Progenitor cell of endocrine pancreas (in vitro differentiated cells): ENCODE results near the gene SCNN1B. TPM values are rescaled to one million over a fixed set of nuclear protein-coding genes. Genes with fewer than 3 reads are reported as not detected.

Experiments used
- DNase-seq: peaks from one replicate; pipeline ENCODE4 v3.0.0; 2021; ENCODE audit warnings: low spot score; ENCODE audit not compliant: unreplicated experiment
- H3K27ac Mint-ChIP-seq: 2 replicates; pipeline ENCODE4 v1.8.0; 2021; ENCODE audit warnings: mild to moderate bottlenecking, moderate library complexity, mixed read lengths
- H3K27me3 Mint-ChIP-seq: 2 replicates; pipeline ENCODE4 v1.8.0; 2021; ENCODE audit warnings: mixed read lengths
- H3K36me3 Mint-ChIP-seq: 2 replicates; pipeline ENCODE4 v1.8.0; 2022; ENCODE audit warnings: mixed read lengths; ENCODE audit not compliant: insufficient read depth
- H3K4me1 Mint-ChIP-seq: 2 replicates; pipeline ENCODE4 v1.8.0; 2021; ENCODE audit warnings: low read depth, mixed read lengths
- H3K4me3 Mint-ChIP-seq: 2 replicates; pipeline ENCODE4 v1.8.0; 2021; ENCODE audit warnings: low read depth, mild to moderate bottlenecking, moderate library complexity, mixed read lengths
- H3K9me3 Mint-ChIP-seq: 2 replicates; pipeline ENCODE4 v1.8.0; 2021; ENCODE audit warnings: low read depth, mixed read lengths
- total RNA-seq: library from RNA; stranded (reverse); gene quantifications from 2 replicates; pipeline ENCODE4 v1.2.1, GENCODE V29; 2021
- TF ChIP-seq, protein P1 (sequence below): fragments of 200-600 bp; sonication (generic); IDR thresholded peaks from one replicate; pipeline ENCODE4 v1.5.0; 2021; ENCODE audit warnings: antibody characterized with exemption, mild to moderate bottlenecking; ENCODE audit not compliant: unreplicated experiment

The SCNN1B gene
- total RNA-seq, 1 donor from 2014 or later, result not detected

DNA sequence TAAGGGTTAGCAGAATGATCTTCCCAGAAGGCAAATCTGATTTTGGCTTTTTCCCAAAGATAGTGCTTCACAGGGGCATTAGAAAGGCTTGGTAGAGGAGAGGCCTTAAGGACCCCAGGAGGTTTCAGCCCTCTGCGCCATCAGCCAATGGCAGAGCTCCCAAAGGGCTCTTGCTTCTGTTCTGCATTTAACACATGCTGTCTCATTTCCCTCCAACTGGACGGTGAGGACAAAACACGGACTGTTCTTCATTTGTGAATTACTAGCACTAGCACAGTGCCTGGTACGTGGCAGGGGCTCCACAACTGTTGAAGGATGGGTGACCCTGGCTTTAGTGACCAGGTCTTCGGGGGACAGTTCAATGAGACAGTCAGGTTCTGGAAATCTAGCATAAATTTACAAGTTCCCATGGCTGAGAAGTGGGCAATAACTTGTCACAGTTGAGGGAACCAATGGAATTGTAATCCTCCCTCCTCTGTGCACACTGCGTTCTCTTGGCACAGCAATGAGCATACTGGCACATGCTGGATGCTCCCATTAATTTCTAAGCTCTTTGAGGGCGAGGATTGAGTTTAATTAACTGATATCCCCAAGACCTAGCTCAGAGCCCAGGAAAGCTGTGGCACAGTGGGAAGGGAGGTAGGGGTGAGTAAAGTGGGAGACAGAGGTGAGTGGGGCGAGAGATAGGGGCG lies 105.5 kb downstream of the SCNN1B start:
- H3K27me3 Mint-ChIP-seq, result no peaks in the 10 kb centered on the region
- H3K4me3 Mint-ChIP-seq, result no peak overlapping the region
- no peak for DNase-seq
- H3K9me3 Mint-ChIP-seq, result no peaks in the 10 kb centered on the region
- H3K27ac Mint-ChIP-seq, result no peak overlapping the region
- H3K36me3 Mint-ChIP-seq, result peaks cover 11% of the 10 kb centered on the region
- TF ChIP-seq, protein P1, sequence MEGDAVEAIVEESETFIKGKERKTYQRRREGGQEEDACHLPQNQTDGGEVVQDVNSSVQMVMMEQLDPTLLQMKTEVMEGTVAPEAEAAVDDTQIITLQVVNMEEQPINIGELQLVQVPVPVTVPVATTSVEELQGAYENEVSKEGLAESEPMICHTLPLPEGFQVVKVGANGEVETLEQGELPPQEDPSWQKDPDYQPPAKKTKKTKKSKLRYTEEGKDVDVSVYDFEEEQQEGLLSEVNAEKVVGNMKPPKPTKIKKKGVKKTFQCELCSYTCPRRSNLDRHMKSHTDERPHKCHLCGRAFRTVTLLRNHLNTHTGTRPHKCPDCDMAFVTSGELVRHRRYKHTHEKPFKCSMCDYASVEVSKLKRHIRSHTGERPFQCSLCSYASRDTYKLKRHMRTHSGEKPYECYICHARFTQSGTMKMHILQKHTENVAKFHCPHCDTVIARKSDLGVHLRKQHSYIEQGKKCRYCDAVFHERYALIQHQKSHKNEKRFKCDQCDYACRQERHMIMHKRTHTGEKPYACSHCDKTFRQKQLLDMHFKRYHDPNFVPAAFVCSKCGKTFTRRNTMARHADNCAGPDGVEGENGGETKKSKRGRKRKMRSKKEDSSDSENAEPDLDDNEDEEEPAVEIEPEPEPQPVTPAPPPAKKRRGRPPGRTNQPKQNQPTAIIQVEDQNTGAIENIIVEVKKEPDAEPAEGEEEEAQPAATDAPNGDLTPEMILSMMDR, result no peak
- no peaks in the 10 kb centered on the region for H3K4me1 Mint-ChIP-seq

DNA sequence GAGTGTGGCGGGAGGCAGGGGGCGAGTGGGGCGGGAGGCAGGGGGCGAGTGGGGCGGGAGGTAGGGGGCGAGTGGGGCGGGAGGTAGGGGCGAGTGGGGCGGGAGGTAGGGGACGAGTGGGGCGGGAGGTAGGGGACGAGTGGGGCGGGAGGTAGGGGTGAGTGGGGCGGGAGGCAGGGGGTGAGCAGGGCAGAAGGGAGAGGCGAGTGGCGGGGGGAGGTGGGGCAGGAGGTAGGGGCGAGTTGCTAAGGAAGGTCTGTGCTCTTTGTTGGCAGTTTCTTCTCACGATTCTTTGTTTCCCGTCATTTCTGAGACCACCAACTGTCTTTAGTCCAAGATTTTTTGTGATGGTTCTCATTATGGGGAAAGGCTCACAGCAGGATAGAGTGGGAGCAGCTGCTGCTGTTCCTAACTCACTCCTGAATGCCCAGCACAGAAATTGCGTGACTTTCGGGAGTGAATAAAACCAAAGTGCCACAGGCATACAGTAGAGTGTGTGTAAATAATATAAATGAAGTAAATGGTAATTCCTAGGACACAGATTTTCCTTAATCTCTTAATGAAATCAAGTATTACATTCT lies 106.2 kb downstream of the SCNN1B start:
- H3K36me3 Mint-ChIP-seq, result peaks cover 11% of the 10 kb centered on the region
- no peaks in the 10 kb centered on the region for H3K4me1 Mint-ChIP-seq
- no peak overlapping the region for H3K4me3 Mint-ChIP-seq
- no peak overlapping the region for H3K27ac Mint-ChIP-seq
- TF ChIP-seq, protein P1, result no peak
- no peaks in the 10 kb centered on the region for H3K27me3 Mint-ChIP-seq
- no peak for DNase-seq
- no peaks in the 10 kb centered on the region for H3K9me3 Mint-ChIP-seq

DNA sequence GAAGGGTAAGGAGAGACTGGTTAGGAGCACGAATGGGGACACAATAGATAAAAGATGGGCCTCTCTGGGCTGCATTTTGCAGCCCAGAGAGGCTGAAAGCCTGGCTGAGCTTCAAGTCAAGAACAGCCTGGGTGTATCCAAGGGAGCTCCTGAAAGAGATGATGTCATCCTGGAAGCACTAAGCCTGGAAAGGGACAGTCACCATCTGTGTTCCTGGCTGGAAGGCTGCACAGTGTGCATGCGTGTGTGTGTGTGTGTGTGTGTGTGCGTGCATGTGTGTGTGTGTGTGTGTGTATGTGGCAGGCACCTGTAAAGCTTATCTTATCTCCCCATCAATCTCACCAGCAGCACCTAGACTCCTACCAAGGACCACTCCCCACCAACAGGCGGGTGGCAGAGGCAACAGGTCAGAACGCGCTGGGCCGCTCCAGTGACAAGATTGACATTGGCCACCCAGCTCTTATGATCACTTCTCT lies 106.8 kb downstream of the SCNN1B start:
- no peak for DNase-seq
- no peaks in the 10 kb centered on the region for H3K9me3 Mint-ChIP-seq
- TF ChIP-seq, protein P1, result no peak
- no peak overlapping the region for H3K4me3 Mint-ChIP-seq
- H3K27me3 Mint-ChIP-seq, result no peaks in the 10 kb centered on the region
- peaks cover 11% of the 10 kb centered on the region for H3K36me3 Mint-ChIP-seq
- H3K27ac Mint-ChIP-seq, result peak overlapping the region; percentile 55
- no peaks in the 10 kb centered on the region for H3K4me1 Mint-ChIP-seq

DNA sequence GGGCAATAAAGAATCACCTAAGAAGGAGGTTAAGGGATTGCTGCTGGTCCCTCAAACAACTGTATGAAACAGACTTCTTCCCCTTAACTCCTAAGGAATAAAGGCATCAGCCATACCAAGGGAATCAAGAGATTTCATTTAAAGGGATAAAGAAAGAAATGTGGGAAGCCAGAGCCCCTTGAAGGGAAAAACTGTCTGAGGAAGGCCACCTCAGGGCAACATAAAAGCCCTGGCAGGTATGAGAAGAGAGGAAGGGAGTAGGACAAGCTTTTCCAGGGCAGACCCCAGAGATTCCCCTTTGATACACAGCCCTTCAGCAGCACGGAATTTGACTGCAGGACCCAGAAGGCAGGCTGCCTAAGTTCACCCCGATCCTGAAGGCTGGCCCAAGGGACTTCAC lies 107.4 kb downstream of the SCNN1B start:
- Mint-ChIP-seq H3K9me3 (no peaks in the 10 kb centered on the region), H3K4me3 (no peak overlapping the region), H3K4me1 (no peaks in the 10 kb centered on the region), H3K27ac (no peak overlapping the region), H3K36me3 (peaks cover 11% of the 10 kb centered on the region), H3K27me3 (no peaks in the 10 kb centered on the region)
- TF ChIP-seq, protein P1, result no peak
- no peak for DNase-seq

DNA sequence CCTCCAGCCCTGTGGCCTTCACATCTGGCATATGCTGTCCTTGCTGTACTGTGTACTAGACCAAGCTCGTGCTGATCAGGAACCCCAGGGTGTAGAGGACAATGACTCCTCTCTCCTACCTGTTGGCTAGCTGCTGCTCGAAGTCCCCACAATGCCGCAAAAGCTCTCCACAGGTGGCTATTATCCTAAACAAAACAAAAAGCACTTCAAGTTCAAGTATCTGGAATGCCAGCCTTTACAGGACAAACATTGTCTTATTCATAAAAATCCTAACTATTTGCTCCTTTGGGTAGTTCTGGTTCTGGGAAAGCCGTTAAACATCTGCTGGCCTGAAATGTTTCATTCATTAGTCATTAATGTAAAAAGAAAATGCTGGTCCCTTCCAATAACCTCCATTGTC lies 108.1 kb downstream of the SCNN1B start:
- Mint-ChIP-seq H3K36me3 (peaks cover 11% of the 10 kb centered on the region), H3K4me3 (no peak overlapping the region), H3K4me1 (no peaks in the 10 kb centered on the region), H3K27ac (no peak overlapping the region), H3K9me3 (no peaks in the 10 kb centered on the region), H3K27me3 (no peaks in the 10 kb centered on the region)
- TF ChIP-seq, protein P1, result no peak
- no peak for DNase-seq
